NCI-H2029 treated with DMSO at 0.1 percent for 48 hours (cell line): ENCODE measurements around the gene PCCA.
"Not testable (repeated sequence)": the region's sequence is repeated elsewhere in the genome, so short reads cannot be mapped to it uniquely, and the experiment has no call there.

Source experiments
- DNase-seq: peaks from one replicate; lab custom pipeline; 2025; lab: John Stamatoyannopoulos, UW

PCCA gene

DNA sequence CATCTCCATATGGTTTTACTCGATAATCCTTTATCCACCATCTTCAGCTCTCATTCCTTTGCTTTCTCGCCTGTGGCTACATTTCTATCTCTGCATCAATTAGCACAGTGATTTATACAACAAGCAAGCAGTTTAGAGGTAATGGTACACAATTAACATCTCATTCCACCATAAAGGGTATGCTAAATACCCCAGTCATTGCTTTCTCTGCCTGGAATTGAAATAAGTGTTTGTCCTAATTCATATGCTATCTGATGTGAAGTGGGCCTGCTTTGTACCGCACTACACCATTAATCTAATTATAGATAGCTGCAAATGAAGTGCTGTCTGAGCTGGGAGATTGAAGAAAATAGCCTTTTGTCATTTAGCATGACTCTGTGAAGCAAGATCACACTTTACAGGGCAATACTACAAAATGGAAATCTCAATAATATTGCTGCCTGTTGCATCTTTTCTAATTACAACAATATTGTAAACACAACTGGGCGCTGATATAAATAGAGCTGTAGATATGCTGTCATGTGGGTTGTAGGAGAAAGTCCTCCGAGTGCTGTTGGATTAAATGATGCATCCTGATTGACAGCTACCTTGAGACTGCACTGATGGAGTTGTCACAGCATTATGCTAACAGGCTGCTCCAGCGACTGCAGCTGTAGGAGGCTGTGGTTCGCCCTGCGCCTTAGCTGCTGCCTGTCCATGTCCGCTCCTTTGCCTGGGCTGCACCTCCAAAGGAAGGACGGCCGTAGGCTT is 421.5 kb downstream of the PCCA start:
- DNase-seq, result no peak

- no peak for DNase-seq
Measured at GRCh38 chr13:100511466-100511865, 422.6 kb downstream of the PCCA start.

- no peak for DNase-seq
Measured at GRCh38 chr13:100512422-100512821, 423.5 kb downstream of the PCCA start.

DNA sequence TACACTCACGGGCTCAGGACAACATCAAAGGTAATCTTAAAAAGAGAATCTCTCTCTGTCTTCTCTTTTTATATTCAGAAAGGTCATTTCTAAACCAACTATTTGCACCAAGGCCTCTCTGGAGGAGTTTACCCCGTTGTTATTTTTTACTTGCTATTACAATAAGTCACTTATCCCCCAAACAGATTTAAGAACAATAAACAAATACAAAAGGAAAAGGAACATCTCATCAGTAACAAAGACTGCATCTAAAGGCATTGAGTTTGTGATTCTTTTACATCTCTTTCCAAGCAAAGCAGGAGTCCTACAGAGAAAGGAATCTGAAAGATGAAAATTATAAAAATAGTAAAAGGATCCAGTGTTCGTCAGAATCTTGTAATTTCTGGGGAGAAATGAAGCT is 424.3 kb downstream of the PCCA start:
- DNase-seq, result no peak

- peak; percentile 18 for DNase-seq
Measured at GRCh38 chr13:100513987-100514670, 425.2 kb downstream of the PCCA start.

DNA sequence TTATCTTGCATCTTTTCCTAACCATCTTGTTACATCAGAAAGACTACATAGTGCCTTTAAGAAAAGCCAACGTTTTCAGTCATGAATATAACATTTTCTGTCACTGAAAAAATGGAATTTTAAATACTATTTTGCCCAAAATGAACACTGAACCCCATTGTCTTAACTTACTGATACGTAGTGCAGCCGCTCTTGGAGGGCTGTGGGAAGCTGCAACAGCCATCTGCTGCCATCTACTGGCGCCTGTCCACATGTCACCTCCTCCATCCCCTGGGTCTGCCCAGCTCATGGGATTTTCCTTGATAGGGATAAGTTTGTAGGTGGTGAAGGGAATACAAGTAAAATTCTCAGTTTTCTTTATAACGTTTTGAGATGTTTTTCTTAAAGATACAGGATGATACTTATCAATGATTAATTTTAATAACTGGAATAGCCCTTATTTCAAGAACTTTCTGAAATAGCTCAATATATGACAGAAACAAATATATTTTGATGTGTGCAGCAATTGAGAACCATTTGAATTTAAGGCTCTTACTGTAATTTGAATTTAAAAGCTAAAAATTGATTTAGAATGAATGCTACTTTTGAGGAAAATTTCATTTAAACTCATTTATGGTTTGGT is 426.0 kb downstream of the PCCA start:
- peak; percentile 51 for DNase-seq

GRCh38 chr13:100515410-100515800 is 426.5 kb downstream of the PCCA start:
- no peak for DNase-seq

DNA sequence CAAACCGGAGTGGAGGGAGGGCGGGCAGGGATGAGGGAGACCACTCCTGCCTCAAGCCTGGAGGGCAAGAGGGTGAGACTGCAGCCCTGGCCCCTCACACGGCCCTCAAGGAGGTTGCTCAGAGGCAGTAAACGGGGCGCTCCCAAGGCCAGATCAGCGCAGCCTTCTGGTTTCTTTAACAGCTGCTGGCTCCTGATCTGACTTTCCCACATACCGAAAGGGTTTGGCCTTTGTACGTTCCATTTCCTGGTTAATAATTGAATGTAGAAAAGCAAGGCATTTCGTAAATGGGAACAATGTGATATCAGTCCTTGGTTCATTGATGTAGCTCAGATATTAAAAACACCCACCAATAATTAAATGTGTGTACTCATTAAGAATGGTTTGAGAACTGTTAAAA is 428.2 kb downstream of the PCCA start:
- DNase-seq, result no peak

- DNase-seq, result no peak
Measured at GRCh38 chr13:100517728-100518127, 428.8 kb downstream of the PCCA start.

DNA sequence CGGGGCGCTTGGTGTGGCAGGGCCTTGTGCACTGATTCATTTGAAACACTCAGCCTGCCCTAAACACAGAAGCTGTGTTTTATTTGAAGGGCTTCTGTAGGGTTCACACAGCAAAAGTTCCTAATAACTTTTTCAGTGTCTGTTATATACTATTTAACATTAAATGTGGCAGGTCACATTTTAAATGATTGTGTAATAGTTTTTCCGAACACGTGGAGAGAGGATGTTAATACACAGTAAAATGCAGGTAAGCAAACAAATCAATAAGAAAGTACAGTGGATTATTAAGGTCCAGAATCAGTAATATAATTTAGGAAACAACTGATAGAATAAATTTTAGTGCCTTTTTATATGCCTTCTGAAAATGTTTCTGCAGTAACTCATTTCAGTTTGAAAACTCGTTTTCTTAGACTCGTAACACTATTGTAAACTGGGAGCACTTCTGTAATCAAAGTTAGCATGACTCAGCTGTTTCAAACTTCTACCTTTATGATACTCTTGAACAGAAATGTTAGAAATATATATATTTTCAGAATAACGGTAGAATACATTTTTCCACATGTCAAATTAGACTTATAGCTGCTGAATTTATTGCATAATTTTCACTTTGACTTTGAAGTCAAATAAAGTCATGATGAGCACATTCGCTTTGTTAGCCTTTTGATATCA is 429.6 kb downstream of the PCCA start:
- DNase-seq, result no peak

DNA sequence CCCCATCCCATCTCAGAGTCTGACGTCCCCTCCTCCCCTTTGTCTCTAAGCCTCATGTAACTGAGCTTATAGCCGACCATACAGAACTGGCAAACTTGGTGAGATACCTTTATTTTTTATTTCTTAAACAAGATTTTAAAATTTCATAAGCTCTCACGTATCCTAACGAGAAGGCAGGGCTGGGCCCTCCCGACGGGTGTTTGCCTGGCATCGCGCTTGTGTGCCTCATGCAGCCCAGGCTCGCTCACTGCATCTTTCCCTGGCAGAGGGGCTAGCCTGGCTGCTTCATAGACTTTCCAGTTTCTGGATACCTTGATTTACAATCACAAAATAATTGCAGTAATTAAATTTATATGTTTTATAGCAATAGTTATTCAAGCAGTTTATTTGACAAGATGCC is 430.7 kb downstream of the PCCA start:
- DNase-seq, result no peak

DNA sequence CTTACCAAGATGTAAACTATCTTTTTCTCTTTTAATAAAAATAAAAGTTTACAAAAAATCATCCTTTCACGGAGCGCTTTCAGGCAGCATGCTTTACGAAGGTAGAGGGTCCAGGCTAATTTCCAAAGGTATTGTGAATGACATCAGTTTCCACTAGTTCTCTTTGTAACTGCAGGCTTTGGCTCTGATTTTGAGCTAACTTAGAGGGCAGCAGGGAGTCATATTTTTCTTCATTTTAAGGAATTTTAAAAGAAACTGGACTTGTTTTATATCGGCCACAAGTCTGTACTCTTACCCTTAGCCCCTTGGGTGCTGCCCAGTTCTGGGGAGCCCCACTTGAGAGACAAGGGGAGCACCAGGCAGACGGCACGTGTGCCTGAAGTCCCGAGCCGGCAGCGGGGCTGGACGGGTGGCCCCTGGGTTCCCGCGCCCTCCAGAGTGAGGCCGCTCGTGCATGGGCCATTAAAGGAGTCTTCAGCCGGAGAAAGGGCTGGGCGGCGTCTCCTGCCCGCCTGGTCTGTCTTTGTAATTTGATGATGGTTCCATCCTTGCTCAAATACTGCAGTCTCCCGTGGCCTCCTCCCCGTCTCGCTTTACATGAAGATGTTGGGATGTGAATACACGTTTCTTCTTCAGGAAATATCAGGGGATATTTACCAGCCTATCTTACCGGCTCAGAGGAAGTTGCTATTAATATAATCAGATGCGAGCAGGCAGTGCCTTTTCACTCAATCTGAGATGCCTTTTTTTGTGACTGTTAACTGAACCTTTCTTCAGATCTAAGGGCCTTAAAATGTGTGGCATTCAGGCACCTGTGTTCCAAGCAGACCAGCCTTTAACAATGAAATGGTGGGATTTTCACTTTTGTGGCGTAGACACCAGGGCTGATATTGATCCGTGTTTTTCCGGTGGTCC is 432.3 kb downstream of the PCCA start:
- DNase-seq, result no peak

GRCh38 chr13:100521851-100522617 is 433.1 kb downstream of the PCCA start:
- DNase-seq, result no peak

GRCh38 chr13:100522618-100523309 is 433.9 kb downstream of the PCCA start:
- DNase-seq, result no peak

GRCh38 chr13:100523411-100523810 is 434.5 kb downstream of the PCCA start:
- DNase-seq, result no peak

GRCh38 chr13:100523981-100524386 is 435.1 kb downstream of the PCCA start:
- no peak for DNase-seq

GRCh38 chr13:100524688-100525087 is 435.8 kb downstream of the PCCA start:
- DNase-seq, result not testable (repeated sequence)

DNA sequence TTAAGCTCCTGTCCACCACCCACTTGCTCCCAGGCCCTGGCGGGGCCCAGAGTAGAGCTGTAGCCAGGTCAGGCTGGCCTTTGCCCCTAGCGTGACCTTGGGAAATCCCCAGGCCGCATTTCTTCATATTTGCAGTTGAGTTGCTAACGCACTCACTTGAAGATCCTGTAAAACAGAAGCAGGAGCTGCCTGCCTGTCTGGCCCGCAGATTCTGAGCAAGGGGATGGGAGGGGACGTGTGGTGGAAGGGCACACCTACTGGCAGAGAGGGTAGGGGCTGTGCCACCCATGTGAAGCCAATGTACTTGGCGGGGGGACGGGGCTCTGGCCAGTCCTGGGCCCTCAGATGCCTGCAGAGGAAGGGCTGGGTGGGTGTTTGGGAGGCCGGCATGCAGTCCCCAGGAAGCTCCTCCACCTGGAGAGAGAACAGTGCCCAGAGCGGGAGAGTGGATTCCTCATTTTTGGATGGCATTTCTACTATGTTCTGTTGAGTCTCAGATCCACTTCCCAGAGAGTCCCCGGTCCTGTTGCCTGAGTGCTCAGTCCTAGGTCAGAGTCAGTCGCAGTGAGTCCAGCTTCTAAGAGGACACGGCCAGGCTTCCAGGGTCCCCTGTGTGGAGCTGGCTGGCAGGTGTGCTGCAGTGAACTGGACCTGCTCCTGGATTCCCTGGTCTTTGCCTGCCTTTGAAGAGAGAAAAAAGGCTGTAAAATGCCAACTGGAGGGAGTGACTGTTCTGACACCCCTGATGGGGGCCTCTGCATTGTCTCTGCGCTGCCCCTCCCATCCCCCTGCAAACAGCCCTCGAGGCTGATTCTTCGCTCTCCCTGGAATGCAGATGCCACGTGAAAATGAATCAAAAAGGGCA is 436.8 kb downstream of the PCCA start:
- no peak for DNase-seq

DNA sequence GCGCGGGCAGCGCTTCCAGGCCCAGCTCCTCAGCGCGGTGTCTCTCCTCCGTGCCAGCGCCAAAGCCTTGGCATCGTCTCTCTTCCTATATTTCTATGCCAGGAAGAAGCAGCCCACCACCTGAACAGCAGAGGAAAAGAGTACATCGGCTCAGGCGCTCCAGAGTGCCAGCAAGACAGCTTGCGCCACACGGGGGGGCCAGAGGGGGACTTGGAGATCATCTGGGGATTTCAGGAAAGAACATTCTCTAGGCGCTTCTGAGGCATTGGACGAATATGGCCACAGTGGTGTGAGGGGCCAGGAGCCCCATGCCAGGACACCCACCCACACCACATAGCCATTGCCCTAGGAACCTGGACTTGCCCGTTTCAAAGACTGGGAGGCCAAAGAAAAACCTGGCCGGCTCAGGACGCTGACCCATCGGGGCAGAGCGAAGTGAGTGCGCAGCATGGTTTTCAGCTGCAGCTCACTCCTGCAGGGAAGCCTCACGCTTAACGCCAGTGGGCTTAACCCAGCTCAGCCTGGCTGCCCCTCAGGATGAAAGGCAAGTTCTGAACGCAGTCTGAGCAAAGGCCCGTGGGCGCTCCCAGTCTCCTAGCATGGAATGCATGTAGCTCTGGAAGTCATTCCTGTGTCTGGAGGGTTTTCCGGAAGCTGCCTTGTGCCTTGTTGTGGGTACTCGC is 437.6 kb downstream of the PCCA start:
- DNase-seq, result no peak
